ENCODE results near the gene SDCBP2. TPM values are rescaled to one million over a fixed set of nuclear protein-coding genes. Genes with fewer than 3 reads are reported as not detected.
"Not testable (repeated sequence)": the region's sequence is repeated elsewhere in the genome, so short reads cannot be mapped to it uniquely, and the experiment has no call there.

Gene SDCBP2
- total RNA-seq, 1 donor from 2014 or later, result 2.2 TPM

DNA sequence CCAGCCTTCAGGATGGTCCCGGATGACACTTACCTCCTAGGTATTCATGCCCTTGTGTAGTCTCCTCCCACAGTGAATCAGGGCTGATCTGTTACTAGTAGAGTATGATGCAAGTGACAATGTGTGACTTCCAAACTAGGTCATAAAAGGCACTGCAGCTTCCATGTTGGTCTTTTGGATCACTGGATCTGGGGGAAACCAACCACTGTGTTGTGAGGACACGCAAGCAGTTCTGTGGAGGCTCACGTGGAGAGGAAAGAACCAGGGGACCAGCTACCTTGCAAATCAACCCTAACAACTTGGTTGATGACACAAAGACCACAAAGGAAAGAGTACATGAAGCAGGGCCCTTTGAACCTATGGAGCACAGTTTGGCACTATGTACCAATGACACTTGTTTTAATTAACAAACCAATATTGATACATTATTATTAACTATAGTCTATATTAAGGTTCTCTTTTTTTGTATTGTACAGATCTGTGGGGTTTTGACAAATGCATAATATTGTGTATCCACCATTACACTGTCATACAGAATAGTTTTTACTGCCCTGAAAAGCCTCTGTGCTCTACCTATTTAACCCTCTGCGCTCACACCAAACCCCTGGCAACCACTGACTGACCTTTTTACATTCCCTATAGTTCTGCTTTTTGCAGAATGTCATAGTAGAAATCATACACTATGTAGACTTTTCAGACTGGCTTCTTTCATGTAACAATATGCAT lies 16.3 kb upstream of the SDCBP2 start:
- Mint-ChIP-seq H3K27me3 (ENCODE audit: insufficient read depth) (no peaks in the 10 kb centered on the region), H3K9me3 (peaks cover 24% of the 10 kb centered on the region), H3K27ac (no peak overlapping the region), H3K4me1 (ENCODE audit: low read depth) (peaks cover 32% of the 10 kb centered on the region), H3K36me3 (ENCODE audit: low read depth) (peaks cover 9% of the 10 kb centered on the region), H3K4me3 (no peak overlapping the region)
- intact Hi-C loops (cut with micrococcal nuclease), result no loop called here
- DNase-seq (ENCODE audit: low spot score), result no peak

DNA sequence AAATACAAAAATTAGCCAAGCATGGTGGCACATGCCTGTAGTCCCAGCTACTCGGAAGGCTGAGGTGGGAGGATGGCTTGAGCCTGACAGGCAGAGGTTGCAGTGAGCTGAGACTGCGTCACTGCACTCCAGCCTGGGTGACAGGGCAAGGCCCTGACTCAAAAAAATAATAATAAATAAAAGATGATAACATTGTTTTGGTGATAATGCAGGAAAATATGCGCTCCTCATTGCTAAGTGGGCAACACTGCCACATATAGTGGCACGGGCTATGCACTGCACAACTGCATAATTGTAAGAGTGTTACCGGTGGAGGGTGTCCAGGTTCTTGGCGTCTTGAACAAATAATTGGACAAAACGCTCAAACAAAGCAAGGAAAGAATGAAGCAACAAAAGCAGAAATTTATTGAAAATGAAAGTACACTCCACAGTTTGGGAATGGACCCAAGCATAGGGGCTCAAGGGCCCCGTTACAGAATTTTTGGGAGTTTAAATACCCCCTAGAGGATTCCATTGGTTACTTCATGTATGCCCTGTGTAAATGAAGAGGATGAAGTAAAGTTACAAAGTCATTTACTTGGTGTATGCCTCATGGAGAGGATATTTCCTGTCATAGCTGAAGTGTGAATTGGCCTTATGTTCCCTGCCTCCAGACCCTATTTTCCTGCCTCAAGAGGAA lies 14.6 kb upstream of the SDCBP2 start:
- intact Hi-C loops (cut with micrococcal nuclease); H3K36me3 Mint-ChIP-seq (ENCODE audit: low read depth); H3K27me3 Mint-ChIP-seq (ENCODE audit: insufficient read depth); H3K4me3 Mint-ChIP-seq; DNase-seq (ENCODE audit: low spot score); H3K27ac Mint-ChIP-seq: not testable (repeated sequence)
- Mint-ChIP-seq H3K4me1 (ENCODE audit: low read depth) (peaks cover 32% of the 10 kb centered on the region), H3K9me3 (peaks cover 13% of the 10 kb centered on the region)

DNA sequence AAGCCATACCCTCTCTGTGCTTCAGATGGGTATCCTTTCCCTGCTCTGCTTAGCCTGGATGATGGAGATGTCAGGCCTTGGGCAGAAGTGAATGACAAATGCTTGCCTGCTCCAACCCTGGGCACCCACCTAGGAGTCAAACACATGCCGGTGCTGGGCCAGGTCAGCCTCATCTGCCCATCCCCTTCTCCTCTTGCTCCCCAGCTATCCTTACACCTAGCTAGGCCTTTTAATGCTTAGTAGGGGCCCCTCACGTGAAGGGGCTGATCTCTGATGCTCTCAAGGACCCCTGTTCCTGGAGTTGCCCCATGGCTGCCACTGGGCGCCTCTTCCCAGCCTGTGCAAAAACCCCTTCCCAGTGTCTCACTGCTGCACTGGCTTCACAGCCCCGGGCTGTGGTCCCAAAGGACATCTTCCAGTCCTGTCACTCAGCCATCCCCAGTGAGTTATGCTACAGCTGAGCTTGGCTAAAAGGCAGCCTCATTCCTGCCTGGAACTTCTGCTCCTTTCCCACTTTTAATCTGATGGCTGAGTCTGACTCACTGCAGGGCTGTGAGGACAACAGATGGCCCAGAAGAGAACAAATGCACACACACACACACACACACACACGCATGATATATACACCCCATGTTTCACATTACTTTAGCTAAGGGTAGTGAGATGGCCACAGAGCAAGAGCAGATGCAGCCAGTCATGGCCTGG lies 12.8 kb upstream of the SDCBP2 start:
- H3K36me3 Mint-ChIP-seq (ENCODE audit: low read depth), result peaks cover 4% of the 10 kb centered on the region
- H3K9me3 Mint-ChIP-seq, result no peaks in the 10 kb centered on the region
- H3K4me1 Mint-ChIP-seq (ENCODE audit: low read depth), result peaks cover 34% of the 10 kb centered on the region
- no peak overlapping the region for H3K27ac Mint-ChIP-seq
- no peaks in the 10 kb centered on the region for H3K27me3 Mint-ChIP-seq (ENCODE audit: insufficient read depth)
- intact Hi-C loops (cut with micrococcal nuclease), result no loop called here
- DNase-seq (ENCODE audit: low spot score), result no peak
- H3K4me3 Mint-ChIP-seq, result no peak overlapping the region

DNA sequence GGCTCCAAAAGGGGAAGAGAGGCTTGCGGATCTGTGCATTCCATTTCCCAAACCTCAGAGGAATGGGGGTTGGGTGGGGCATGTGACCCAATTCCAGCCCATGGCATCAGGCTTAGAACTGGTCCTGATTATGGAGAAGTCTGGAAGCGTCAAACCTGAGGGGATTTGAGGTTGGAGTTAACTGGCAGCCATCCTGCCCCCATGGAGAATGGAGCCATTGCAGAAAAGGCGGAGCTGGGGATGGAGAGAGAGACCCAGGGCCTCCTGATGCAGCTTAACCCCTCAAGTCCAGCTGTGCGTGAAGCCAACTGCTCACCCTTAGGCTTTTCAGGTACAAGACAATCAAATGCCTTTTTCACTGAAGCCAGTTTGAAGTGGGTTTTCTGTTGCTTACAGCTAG lies 9.9 kb upstream of the SDCBP2 start:
- Mint-ChIP-seq H3K9me3 (no peaks in the 10 kb centered on the region), H3K27me3 (ENCODE audit: insufficient read depth) (no peaks in the 10 kb centered on the region), H3K36me3 (ENCODE audit: low read depth) (peaks cover 3% of the 10 kb centered on the region), H3K4me3 (no peak overlapping the region), H3K4me1 (ENCODE audit: low read depth) (peaks cover 20% of the 10 kb centered on the region), H3K27ac (no peak overlapping the region)
- DNase-seq (ENCODE audit: low spot score), result no peak
- intact Hi-C loops (cut with micrococcal nuclease), result no loop called here

DNA sequence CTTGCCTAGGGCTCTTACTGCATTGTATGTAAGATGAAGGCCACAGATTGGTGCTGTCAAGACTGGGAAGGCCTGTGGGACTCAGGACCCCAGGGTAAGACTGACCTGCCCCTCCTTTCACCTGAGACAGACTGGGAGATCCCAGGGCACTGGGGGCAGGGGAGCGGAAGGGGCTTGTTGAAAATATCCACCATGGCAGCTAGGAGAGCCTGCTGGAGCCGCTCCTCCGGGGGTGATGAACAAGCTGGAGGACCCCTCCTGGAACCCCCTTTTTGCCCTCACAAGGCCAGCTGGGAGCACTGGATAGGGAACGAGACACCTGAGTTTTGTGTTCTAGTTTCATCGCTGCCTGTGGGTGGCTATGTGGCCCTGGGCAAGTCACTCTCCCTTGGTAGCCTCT lies 9.2 kb upstream of the SDCBP2 start:
- DNase-seq (ENCODE audit: low spot score), result no peak
- H3K36me3 Mint-ChIP-seq (ENCODE audit: low read depth), result peaks cover 2% of the 10 kb centered on the region
- H3K4me3 Mint-ChIP-seq, result no peak overlapping the region
- H3K27me3 Mint-ChIP-seq (ENCODE audit: insufficient read depth), result no peaks in the 10 kb centered on the region
- no peaks in the 10 kb centered on the region for H3K9me3 Mint-ChIP-seq
- no peak overlapping the region for H3K27ac Mint-ChIP-seq
- intact Hi-C loops (cut with micrococcal nuclease), result no loop called here
- H3K4me1 Mint-ChIP-seq (ENCODE audit: low read depth), result peaks cover 18% of the 10 kb centered on the region

DNA sequence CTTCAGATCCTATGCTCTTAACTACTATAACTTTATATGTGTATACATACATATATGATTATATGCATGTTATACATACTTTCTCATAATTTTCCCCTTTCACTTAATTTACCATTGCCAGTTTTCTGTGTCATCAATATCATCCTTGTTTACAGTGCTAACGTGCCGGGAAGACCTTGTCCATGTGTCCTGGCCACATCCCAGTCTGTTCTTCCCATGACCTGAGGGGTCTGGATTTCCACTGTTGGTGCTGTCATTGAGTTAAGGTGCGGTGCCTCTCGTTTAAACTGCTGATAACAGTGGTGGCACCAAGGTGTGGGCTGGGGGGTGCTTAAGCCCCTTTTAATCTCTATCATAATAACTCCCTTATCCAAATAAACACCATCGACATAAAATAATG lies 8.5 kb upstream of the SDCBP2 start:
- peaks cover 4% of the 10 kb centered on the region for H3K36me3 Mint-ChIP-seq (ENCODE audit: low read depth)
- DNase-seq (ENCODE audit: low spot score), result no peak
- H3K9me3 Mint-ChIP-seq, result no peaks in the 10 kb centered on the region
- intact Hi-C loops (cut with micrococcal nuclease), result no loop called here
- peaks cover 23% of the 10 kb centered on the region for H3K4me1 Mint-ChIP-seq (ENCODE audit: low read depth)
- no peak overlapping the region for H3K4me3 Mint-ChIP-seq
- H3K27me3 Mint-ChIP-seq (ENCODE audit: insufficient read depth), result no peaks in the 10 kb centered on the region
- no peak overlapping the region for H3K27ac Mint-ChIP-seq

DNA sequence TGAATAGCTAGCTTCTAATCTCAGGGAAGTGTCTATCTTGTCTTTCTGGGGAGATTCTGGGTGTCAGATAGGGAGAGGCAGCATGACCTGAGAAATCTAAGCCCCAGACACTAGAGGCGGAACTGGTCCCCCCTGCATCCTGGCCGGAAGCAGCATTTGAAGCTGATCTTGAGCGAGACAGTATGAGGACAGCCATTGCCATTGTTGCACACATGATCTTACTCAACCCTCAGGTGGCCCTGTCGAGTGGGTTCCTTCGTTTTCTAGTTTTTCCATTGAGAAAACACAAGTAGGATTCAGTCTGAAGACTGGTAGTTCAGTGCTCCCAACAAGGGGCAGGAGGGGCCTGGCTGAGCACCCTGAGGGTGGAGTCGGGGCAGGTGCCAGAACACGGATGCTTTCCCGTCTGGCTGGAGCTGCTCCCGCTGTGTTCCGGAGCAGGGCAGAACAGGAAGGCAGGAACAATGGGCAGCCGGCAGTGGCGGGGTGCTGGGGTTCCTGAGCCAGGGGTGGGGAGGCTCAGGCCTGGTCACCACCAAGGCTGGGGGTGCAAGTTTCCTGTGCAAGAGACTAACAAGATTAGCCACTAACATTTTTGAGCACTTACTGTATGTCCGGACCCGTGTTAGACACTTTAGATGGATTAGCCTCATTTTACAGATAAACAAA lies 7.9 kb upstream of the SDCBP2 start:
- H3K27ac Mint-ChIP-seq, result peak overlapping the region; percentile 21
- H3K36me3 Mint-ChIP-seq (ENCODE audit: low read depth), result peaks cover 9% of the 10 kb centered on the region
- peaks cover 21% of the 10 kb centered on the region for H3K4me1 Mint-ChIP-seq (ENCODE audit: low read depth)
- H3K9me3 Mint-ChIP-seq, result no peaks in the 10 kb centered on the region
- intact Hi-C loops (cut with micrococcal nuclease), result no loop called here
- no peaks in the 10 kb centered on the region for H3K27me3 Mint-ChIP-seq (ENCODE audit: insufficient read depth)
- DNase-seq (ENCODE audit: low spot score), result no peak
- H3K4me3 Mint-ChIP-seq, result no peak overlapping the region

DNA sequence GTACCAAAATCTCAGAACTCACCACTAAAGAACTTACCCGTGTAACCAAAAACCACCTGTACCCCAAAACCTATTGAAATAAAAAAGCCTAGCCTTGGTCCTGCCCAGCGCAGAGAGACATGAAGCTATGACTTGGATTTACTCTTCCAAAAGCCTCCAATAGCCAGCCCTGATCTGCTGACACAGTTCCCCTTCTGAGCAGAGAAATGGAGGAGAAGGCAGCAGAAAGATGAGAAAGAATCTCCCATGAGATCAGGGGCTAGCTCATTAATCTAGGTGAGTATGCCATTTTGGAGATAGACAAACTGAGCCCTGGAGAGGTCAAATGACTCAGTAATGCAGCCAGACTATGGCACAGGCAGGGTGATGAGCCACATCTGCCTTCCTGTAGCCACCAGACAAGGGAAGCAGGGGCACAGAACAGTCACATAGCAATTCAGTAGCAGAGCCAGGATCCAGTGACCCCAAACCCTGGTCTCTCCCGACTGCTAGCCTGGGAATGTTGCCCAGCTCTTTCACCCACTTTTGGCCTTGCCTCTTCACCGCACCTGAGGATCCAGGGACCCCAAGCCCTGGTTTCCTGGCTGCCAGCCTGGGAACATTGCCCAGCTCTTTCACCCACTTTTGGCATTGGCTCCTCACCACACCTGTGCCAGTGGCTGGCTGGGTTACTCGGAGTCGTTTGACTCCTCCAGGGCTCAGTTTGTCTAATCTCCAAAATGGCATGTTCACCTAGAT lies 7.2 kb upstream of the SDCBP2 start:
- DNase-seq (ENCODE audit: low spot score), result no peak
- intact Hi-C loops (cut with micrococcal nuclease), result no loop called here
- Mint-ChIP-seq H3K9me3 (no peaks in the 10 kb centered on the region), H3K27ac (peak overlapping the region; percentile 21), H3K36me3 (ENCODE audit: low read depth) (peaks cover 12% of the 10 kb centered on the region), H3K4me3 (no peak overlapping the region), H3K4me1 (ENCODE audit: low read depth) (peaks cover 25% of the 10 kb centered on the region), H3K27me3 (ENCODE audit: insufficient read depth) (no peaks in the 10 kb centered on the region)

DNA sequence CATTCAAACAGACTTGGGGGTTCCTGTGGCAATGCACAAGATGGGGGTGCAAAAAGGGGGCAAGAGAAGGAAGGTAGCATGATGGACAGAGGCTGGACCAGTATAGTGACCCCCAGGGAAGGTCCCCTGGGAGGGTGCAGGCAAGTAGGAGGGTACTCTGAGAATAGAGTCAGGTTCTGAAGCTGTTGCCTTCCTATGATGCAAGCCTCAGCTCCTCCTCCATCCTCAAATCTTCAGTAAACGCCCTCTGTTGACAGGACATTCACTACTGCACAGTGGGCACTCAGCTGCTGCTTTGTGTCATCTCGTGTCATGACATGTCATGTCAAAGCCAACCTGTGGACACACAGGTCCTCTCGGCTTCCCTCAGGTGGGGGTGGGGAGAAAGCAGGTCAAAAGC lies 5.8 kb upstream of the SDCBP2 start:
- Mint-ChIP-seq H3K36me3 (ENCODE audit: low read depth) (peaks cover 15% of the 10 kb centered on the region), H3K27ac (no peak overlapping the region), H3K4me1 (ENCODE audit: low read depth) (peaks cover 39% of the 10 kb centered on the region), H3K4me3 (no peak overlapping the region), H3K9me3 (no peaks in the 10 kb centered on the region), H3K27me3 (ENCODE audit: insufficient read depth) (no peaks in the 10 kb centered on the region)
- intact Hi-C loops (cut with micrococcal nuclease), result no loop called here
- DNase-seq (ENCODE audit: low spot score), result no peak

DNA sequence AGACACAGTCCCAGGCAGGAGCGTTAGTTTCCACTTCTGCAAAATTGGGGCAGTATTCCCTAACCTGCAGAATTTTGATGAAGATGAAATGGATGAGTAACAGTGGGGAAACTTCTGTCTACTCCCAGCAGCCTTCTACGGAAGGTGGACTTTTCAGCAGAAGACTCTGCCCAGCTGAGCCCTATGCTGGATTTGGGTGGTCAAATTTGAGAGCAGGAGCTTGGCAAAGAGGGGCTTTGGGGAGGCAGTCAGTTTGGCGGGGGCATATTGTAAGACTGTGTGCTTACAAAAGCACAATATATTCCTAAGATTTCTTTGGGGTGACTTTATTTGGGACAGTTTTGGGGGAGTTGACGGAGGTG lies 5.4 kb upstream of the SDCBP2 start:
- no peak overlapping the region for H3K4me3 Mint-ChIP-seq
- peaks cover 19% of the 10 kb centered on the region for H3K36me3 Mint-ChIP-seq (ENCODE audit: low read depth)
- no peak overlapping the region for H3K27ac Mint-ChIP-seq
- H3K27me3 Mint-ChIP-seq (ENCODE audit: insufficient read depth), result no peaks in the 10 kb centered on the region
- DNase-seq (ENCODE audit: low spot score), result no peak
- H3K9me3 Mint-ChIP-seq, result no peaks in the 10 kb centered on the region
- peaks cover 43% of the 10 kb centered on the region for H3K4me1 Mint-ChIP-seq (ENCODE audit: low read depth)
- intact Hi-C loops (cut with micrococcal nuclease), result no loop called here

DNA sequence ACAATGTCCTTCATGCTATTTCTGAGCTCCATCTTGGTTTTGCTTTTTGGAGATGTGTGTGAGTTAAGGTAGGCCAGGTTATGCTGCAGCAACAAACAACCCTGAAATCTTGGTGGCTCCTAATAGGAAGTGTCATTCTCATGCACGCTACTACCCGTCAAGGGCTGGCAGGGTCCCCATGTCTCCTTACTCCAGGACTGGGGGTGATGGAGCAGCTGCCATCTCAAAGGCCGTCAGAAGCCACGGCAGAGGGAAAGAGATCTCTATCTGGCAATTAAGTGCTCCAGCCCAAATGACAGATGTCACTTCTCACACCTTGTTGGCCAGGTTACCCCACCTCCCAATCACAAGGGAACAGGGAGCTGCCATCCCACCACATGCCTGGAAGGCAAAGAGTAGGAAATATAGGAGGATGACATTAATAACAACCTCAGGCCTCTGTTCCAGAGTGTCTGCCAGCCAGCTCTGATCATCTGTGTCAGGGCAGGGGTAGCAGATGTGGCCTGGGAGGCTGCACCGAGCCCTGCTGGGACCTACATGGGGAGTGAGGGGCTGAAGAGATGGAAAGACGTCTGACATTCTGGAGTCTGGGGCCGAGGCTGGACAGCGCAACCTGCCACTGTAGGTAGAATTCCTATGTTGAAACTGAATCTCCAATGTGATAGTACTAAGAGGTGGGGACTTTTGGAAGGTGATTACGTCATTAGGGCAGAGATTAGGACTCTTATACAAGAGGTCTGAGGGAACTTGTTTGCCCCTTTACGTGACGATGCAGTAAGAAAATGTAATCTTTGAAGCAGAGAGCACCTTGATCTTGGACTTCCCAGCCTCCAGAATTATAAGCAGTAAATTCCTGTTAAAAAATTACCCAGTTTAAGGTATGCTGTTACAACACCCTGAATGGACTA lies 4.8 kb upstream of the SDCBP2 start:
- intact Hi-C loops (cut with micrococcal nuclease), result no loop called here
- no peaks in the 10 kb centered on the region for H3K27me3 Mint-ChIP-seq (ENCODE audit: insufficient read depth)
- H3K27ac Mint-ChIP-seq, result no peak overlapping the region
- H3K36me3 Mint-ChIP-seq (ENCODE audit: low read depth), result peaks cover 19% of the 10 kb centered on the region
- DNase-seq (ENCODE audit: low spot score), result no peak
- H3K9me3 Mint-ChIP-seq, result no peaks in the 10 kb centered on the region
- H3K4me3 Mint-ChIP-seq, result no peak overlapping the region
- H3K4me1 Mint-ChIP-seq (ENCODE audit: low read depth), result peaks cover 47% of the 10 kb centered on the region

Measured in activated T-helper 1 cell treated with anti-CD3 and anti-CD28 coated beads, Interleukin-12 subunit alpha, Interleukin-12 subunit beta, Interleukin-2, Interleukin-4 antibody, amounts not matched to agents 30 ng/mL and 10 ng/mL and 1 ng/mL, durations not matched to agents 14 hours and 24 hours and 36 hours (primary cell).